22Rv1 (cell line): ENCODE data around the gene SERPINA5.

Source experiments
- ZFX ChIP-seq: fragments of 450-650 bp; IDR thresholded peaks from 2 replicates; pipeline ENCODE4 v1.6.1; 2017; ENCODE audit warnings: antibody characterized with exemption, borderline replicate concordance
- TF ChIP-seq, protein P1 (sequence below): fragments of 450-650 bp; IDR thresholded peaks from 2 replicates; pipeline ENCODE4 v1.5.1; 2017; ENCODE audit warnings: mild to moderate bottlenecking

DNA sequence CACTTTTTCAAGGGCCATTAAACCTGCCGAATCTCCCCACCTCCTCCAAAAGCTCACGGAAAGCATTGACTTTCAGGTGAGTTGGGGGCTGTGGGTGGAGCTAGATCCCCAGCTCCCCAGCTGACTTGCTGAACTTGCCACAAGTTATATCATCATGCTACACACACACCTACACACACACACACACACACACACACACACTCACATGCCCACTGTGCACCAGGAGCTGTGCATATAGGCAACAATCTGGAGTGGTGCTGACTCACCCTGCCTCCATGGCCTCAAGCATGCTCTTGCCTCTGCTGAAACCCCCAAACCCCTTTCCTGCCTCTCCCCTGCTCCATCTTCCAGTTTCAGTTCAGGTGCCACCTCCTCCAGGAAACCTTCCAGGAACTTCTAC is 57.1 kb downstream of the SERPINA5 start:
- TF ChIP-seq, protein P1, sequence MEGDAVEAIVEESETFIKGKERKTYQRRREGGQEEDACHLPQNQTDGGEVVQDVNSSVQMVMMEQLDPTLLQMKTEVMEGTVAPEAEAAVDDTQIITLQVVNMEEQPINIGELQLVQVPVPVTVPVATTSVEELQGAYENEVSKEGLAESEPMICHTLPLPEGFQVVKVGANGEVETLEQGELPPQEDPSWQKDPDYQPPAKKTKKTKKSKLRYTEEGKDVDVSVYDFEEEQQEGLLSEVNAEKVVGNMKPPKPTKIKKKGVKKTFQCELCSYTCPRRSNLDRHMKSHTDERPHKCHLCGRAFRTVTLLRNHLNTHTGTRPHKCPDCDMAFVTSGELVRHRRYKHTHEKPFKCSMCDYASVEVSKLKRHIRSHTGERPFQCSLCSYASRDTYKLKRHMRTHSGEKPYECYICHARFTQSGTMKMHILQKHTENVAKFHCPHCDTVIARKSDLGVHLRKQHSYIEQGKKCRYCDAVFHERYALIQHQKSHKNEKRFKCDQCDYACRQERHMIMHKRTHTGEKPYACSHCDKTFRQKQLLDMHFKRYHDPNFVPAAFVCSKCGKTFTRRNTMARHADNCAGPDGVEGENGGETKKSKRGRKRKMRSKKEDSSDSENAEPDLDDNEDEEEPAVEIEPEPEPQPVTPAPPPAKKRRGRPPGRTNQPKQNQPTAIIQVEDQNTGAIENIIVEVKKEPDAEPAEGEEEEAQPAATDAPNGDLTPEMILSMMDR: no peak
- no peak for TF ChIP-seq ZFX
